CD4-positive, alpha-beta T cell treated with Interleukin-17A for 4 hours (primary cell): ENCODE results near the gene MT1G.

Source experiments
- DNase-seq: peaks from one replicate; pipeline ENCODE4 v3.0.0-alpha.2; 2020; ENCODE audit warnings: mixed read lengths

MT1G gene

DNA sequence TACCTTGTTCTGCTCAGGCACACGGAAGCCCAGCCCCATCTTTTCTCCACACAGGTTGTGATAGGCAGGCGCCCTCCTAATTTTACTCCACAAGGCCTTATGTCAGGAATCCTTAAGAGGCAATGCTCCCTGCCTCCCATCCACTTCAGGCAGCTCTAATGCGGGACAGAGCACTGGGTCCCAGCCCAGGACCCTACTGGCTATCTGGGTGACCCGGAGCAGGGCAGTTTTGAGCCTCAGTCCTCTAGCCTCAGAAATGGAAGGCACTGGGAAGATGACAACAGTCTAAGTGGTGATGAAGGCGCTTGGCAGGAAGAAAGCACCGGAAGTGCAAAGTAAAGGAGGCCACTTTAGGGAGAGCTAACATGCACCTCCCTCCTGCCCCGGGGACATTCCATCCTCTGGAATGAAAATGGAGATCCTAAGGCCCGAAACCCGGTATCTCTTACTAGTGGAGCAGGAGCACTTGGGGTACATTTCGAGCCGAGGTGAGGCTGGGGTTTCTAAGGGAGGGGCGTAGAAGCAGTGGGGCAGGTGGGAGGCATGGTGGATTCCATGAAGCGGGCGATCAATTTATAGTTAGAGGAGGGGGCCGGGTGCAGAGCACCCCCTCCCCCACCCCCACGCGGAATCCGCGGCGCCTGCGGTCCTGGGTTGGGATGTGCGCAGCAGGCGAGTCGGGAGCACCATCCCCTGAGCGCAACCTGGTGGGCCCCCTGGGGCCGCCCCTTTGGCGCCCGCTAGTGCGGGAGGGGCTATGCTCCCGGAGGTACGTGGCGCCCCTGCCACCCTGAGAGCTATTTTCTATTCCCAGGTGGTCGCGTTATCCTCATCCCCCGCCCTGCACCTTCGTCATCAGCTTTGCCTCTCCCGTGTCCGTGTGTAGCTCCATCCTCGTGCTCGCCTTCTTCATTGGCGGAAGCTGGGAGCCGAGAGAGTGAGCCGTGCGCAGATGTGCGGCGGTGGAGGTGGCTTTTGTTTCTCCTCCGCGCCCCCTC lies 5.2 kb downstream of the MT1G start:
- DNase-seq, result peak; percentile 55

DNA sequence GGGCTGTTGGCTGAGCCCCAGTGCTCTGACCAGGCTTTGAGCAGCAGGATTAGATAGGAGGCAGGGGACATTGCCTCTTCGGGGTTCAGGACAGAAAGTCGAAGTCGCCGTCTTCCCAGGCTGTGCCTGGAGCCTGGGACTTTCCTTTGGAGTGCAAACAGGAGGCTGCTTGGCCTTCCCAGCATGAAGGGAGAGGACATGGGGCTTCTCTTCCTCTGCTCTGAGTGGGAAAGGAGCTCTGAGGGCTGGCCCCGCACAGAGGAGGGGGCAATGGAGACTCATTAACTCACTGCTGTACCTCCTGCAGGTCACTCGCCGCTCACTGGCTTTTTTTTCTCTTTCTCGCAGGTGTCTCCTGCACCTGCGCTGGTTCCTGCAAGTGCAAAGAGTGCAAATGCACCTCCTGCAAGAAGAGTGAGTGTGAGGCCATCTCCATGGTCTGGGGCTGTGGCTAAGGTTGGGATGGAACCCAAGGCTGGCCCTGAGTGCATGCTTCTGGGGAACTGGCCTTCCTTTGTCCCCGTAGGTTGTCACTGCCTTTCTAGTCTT lies 9.5 kb downstream of the MT1G start:
- DNase-seq, result no peak

DNA sequence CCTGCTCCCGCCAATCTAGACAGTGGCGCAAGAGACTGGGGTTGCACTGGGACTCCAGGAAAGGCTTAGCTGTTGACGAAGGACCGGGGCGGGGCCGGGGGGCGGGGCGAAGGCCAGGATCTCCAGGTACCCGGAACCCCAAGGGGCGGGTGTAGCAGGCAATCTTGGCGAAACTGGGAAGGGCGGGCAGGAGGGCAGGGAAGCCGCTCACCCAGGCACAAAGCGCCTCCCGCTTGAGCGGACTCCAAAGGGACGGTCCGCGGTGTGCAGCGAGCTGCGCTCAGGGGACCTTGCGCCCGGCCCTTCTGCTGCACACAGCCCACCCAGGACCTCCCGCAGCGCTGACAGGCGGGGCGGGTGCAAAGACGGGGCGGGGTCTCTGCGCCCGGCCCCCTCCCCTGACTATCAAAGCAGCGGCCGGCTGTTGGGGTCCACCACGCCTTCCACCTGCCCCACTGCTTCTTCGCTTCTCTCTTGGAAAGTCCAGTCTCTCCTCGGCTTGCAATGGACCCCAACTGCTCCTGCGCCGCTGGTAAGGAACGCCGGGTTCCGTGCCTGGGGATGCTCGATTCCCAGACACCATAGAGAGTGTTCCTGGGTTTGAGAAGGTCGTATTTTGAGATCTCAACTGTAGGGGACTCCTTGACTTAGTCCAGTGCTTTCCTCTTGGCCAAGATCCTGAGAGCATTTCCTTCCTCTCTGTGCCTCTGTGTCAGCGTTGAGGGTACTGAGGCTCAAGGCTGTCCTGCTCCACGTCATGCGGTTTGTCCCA lies 10.1 kb downstream of the MT1G start, which contains the start of gene MT1F:
MT1F (plus strand) TSS at position 405 of the 772 bp plus-strand sequence; CDS start at position 505, 100 bp downstream.
- DNase-seq, result peak; percentile 91

DNA sequence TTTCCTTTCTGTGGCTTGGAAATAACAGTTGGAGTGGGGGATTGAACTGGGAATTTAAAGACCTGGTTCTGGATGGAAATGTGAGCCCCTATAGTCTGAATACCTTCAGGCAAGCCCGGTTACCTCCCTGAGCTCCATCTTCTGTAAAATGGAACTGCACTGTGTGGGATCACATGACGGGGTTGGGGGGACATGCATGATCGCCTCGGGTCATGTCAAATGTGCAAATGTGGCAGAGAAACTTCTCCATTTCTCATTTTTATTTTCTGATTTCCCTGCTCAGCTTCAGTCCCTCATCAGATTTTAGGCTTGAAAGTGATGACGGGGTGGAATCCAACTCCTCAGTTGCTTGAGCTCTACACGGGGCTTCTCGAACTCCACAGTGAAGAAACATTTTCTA lies 14.6 kb downstream of the MT1G start:
- DNase-seq, result no peak

DNA sequence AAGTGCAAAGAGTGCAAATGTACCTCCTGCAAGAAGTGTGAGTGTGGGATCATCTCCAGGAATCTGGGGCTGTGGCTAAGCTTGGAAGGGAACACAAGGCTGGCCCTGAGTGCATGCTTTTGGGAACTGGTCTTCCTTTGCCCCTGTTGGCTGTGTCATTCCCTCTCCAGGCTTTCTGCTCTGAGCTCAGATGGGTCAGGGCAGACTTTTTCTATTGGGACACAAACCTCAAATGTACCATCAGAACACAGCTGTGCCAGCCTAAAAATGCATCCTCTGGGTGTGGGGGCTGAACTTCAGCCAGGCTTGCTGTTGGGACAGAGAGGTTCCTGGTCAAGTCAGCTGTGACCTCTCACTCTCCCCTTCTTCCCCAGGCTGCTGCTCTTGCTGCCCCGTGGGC lies 15.3 kb downstream of the MT1G start:
- DNase-seq, result no peak

DNA sequence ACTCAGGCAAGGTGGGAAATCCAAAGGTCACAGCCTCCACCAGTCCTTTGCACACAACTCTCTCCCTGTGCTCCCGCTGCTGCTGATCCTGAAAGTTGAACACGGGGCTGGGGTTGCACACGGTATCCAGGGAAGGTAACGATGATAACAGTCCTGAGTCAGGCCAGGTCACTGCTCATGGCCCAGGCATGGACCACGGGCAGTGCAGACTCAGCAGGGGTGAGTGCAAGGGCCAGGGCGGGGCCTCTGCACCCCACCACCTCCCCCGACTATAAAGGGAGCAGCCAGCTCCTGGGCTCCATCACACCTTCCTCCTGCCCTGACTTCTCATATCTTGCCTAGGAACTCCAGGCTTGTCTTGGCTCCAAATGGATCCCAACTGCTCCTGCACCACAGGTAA lies 16.3 kb downstream of the MT1G start, which contains the start of gene MT1B:
MT1B (plus strand) TSS at position 301 of the 400 bp plus-strand sequence; CDS start at position 369, 68 bp downstream.
- DNase-seq, result no peak

DNA sequence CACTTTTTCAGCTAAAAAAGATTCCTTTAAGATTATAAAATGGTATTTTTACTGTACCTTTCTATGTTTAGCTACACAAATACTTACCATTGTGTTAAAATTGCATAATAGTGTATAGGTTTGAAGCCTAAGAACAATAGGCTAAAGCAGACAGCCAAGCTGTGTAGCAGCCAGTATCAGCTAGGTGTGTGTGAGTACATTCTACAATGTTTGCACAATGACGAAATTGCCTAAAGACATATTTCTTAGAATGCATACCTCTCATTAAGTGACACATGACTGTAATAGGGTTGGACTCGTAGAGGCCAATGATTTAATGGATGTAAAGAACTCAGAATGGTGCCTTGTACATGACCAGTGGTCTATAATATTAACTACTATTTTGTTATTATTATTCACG lies 18.0 kb downstream of the MT1G start:
- no peak for DNase-seq

DNA sequence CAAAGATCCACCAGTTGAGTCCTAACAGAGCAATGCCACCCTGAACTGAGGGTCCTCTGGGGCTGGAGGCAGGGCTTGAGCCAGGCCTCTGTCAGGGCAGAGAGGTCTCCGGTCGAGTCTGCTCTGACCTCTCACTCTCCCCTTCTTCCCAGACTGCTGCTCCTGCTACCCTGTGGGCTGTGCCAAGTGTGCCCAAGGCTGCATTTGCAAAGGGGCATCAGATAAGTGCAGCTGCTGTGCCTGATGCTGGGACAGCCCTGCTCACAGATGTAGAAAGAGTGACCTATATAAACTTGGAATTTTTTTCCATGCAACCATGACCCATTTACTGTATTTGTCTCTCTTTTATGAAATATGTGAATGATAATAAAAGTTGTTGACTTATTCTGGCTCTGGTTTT lies 18.6 kb downstream of the MT1G start:
- no peak for DNase-seq

DNA sequence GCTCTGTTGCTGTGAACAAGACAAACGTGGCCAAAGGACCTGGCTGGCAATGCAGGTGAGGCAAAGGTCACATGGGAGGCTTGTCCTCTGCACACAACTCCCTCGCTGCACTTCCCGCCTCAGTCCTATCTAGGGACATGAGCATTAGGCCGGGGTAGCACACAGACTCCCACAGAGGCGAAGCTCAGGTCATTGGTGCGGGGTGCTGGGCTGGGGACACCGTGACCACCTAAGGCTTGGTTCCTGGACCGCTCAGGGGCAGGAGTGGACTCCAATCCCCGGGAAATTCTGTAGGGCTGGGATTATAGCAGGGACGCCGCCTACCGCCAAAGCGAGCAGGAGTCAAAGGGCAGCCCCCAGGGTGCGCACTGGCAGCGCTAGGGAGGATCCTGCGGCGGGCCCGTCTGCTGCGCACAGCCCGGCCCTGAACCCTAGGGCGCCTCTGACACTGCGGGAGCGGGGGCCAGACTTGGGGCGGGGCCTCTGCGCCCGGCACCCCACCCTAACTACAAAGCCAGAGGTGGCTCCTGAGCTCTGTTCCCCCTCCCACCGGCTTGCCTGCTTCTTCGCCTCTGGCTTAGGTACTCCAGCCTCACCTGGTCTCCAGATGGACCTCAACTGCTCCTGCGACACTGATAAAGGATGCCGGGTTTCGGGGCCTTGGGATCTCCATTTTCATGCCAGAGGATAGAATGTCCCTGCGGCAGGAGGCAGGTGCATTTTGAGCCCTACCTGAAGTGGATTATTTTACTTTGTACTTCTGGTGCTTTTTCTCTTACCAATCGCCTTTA lies 20.0 kb downstream of the MT1G start:
- no peak for DNase-seq

DNA sequence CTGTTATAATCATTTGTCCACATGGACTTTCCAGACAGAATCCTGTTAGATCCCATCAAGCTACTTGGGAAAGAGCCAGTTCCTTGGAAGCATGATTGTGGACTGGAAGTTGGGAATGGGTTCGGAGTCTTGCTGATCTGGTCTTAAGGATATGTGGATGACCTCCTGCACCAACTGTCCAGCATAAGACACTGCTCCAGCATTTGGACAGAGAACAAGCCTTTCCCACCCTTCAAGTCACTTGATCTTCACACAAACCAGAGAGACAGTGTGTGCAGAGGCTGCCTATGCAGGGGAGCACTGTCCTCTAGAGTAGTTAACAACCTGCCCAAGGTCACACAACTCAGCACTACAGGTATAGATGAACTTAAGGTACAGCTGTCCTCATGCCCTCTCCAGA lies 22.0 kb downstream of the MT1G start:
- DNase-seq, result no peak

DNA sequence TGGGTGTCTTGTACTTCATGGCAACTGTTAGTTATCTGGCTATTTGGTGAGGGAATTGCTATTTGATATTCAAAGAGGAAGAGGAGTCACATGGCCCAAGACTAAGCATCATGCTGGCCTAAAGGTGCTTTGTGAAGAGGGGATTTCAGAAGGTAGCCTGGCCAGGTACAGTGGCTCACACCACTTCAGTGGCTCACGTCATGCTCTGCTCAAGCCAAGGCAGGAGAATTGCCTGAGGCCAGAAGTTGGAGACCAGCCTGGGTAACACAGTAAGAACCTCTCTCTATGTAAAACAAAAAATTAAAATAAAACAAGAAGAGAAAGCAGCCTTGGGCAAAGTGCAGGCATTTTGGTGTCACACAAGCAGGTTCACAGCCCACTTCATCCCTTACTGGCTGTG lies 22.6 kb downstream of the MT1G start:
- no peak for DNase-seq

DNA sequence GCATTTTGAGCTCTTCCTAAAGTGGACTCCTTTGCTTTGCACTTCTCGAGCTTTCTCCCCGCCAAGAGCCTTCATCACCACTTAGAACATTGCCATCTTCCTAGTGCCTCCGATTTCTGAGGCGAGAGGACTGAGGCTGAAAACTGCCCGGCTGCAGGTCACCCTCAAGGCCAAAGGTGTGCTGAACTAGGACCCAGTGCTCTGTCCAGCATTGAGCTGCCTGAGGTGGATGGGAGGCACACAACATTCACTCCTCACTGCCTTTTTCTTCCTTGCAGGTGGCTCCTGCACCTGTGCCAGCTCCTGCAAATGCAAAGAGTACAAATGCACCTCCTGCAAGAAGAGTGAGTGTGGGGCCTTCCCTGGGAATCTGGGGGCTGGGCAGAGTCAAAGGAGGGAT lies 24.0 kb downstream of the MT1G start:
- no peak for DNase-seq

DNA sequence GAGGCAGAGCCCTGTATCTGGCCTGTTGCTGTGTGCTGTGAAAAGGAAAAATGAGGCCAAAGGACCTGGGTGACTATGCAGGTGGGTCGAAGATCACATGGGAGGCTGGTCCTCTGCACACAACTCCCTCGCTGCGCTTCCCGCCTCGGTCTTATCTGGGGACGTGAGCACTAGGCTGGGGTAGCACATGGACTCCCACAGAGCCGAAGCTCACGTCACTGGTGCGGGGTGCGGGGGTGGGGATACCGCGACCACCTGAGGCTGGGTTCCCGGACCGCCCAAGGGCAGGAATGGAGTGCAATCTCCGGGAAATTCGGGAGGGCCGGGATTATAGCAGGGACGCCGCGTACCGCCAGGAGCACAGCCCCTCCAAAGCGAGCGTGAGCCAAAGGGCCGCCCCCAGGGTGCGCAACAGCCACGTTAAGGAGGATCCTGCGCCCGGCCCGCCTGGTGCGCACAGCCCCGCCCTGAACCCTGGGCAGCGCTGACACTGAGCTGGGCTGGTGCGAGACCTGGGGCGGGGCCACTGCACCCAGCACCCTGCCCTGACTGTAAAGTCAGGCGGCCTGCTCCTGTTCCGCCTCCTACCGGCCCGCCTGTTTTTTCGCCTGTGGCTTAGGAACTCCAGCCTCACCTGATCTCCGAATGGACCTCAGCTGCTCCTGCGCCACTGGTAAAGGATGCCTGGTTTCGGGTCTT lies 24.6 kb downstream of the MT1G start:
- peak; percentile 86 for DNase-seq

DNA sequence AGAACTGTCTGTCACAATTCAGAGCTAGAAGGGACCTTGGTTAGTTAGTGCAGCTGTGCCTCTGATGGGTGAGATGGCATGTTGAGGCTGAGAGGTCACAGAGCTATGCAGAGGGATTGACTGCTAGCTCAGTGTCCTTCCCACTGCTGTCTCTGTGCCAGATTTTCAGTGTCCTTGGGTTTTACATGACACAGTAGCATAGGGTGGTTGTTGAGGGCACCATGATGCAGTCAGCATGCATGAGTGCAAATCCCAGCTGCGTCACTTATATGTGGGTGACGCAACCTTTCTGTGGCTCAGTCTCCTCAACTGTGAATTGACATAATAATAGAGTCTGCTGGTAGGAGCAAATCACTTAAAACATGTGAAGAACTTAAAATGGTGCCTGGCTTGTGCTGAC lies 26.7 kb downstream of the MT1G start:
- DNase-seq, result no peak

DNA sequence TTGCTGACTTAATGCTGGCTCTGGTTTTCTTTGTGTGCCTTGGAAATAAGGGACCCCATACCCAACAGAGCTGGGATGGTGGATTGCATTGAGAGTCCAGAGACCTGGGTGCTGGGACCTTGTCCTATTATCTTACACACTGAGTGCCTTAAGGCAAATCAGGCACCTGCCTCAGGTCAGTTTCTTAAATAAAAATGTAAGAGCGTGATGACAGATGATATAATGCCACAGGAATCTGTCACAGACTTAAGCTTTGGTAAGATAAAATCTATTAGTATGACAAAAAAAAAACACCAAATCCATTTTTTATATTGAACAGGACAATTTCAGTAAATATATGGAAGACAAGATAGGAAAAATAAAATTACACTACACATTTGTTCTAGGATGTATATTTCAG lies 27.8 kb downstream of the MT1G start:
- DNase-seq, result no peak

DNA sequence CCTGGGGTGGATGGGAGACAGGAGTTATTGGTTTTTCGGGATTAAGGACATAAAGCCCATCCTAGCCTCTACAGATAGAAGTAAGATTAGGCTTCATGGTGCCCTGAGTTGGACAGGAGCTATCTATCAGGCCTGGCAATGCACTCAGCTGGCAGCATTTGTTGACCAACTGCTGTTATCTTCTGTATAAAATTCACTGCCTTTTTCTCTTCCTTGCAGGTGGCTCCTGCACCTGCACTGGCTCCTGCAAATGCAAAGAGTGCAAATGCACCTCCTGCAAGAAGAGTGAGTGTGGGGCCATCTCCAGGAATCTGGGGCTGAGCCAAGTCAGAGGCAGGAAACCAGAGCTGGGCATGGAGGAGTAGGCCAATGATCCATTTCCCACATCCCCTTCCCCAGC lies 28.8 kb downstream of the MT1G start:
- no peak for DNase-seq

DNA sequence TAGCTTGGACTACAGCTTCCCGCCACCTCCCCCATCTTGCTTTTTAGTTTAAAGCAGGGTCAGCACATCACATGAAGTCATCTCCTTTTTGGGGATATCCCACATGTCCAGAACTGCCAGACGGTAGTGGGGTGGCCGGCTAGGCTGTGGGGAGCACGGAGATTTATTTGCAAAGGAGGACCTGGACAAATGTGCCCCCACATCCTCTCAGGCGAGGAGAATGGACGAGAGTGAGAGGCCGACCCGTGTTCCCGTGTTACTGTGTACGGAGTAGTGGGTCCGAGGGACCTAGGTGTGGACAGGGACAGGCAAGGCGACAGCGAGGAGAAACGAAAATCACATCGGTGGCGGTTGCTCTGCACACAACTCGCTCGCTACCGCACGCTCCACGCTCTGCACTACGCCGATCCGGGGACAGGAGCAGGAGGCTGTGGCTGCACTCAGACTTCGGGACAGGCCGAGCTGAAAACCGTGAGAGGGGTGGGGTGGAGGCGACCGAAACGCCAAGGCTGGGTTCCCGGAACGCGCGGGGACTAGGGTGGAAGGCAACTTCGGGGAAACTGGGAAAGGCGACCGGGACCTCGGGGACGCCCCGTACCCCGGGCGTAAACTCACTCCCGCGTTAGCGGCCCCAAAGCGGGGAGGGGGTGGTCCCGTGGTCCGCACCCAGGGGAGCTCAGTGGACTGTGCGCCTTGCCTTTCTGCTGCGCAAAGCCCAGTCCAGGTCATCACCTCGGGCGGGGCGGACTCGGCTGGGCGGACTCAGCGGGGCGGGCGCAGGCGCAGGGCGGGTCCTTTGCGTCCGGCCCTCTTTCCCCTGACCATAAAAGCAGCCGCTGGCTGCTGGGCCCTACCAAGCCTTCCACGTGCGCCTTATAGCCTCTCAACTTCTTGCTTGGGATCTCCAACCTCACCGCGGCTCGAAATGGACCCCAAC lies 29.8 kb downstream of the MT1G start, which contains the start of gene MT1A:
MT1A (plus strand) TSS at position 853 of the 937 bp plus-strand sequence; CDS start at position 926, 73 bp downstream.
- DNase-seq, result no peak

DNA sequence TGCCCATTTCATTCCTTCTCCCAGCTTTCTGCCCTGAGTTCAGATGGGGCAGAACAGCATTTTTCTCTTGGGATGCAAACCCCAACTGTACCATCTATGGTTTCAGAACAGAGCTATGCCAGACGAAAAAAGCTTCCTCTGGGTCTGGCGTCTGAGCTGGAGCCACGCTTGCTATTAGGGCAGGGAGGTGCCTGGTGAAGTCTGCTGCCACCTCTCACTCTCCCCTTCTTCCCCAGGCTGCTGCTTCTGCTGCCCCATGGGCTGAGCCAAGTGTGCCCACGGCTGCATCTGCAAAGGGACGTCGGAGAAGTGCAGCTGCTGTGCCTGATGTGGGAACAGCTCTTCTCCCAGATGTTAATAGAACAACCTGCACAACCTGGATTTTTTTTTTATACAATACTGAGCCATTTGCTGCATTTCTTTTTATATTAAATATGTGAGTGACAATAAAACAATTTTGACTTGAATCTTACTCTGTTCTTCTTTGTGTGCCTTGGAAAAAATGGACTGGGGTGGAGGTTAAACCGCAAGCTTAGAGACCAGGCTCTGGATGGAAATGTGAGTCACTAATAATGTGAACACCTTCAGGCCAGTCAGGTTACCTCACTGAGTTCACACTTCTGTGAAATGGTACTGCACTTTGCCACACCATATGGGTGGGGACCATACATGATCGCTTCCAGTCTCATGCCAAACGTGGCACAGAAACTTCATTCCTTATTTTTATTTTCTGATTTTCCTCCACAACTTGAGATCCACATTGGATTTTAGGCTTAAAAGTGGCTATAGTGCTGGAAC lies 31.1 kb downstream of the MT1G start:
- DNase-seq, result no peak

DNA sequence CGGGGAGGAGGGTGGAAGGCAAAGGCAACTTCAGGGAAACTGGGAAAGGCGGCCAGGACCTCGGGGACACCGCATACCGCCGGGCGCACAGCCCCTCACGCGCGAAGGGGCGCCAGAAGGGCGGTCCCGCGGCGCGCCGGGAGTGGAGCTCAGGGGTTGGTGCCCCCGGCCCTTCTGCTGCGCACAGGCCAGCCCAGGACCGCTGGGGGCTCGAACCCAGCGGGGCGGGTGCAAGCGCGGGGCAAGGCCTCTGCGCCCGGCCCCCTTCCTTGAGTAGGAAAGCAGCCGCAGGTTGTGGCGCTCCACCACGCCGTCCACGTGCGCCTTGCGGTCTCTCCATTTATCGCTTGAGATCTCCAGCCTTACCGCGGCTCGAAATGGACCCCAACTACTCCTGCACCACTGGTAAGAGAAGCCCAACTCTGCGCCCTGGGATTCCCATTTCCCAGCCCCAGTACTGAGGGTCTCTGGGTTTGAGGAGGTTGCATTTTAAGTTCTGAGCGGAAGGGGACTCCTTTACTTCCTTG lies 32.4 kb downstream of the MT1G start:
- no peak for DNase-seq
